ENCODE data around the gene SLC2A5. TPM values are rescaled to one million over a fixed set of nuclear protein-coding genes. Genes with fewer than 3 reads are reported as not detected.

Gene SLC2A5
- total and polyA plus RNA-seq, 12 donors: 0.50 to 29.9 (median 4.3) TPM

- Histone ChIP-seq H3K27me3 (no peaks in the 10 kb centered on the region), H3K4me3 (no peak overlapping the region), H3K27ac (no peak overlapping the region), H3K36me3 (replicated peaks in 1 of 2) (no peaks in the 10 kb centered on the region), H3K9me3 (replicated peaks in 1 of 3) (no peaks in the 10 kb centered on the region), H3K4me1 (replicated peaks in 1 of 2) (peaks cover 0 to 7% of the 10 kb centered on the region in 2 donors)
- intact Hi-C loops (cut with DNase I): no loop called here
- no peak for DNase-seq
- WGBS, 4 donors: 65 to 73% (median 70%) methylated on average over 5 of the region's 5 CpGs
- no peak for TF ChIP-seq POLR2A (IDR thresholded peaks at IDR 0.05)
- TF ChIP-seq, protein P1, sequence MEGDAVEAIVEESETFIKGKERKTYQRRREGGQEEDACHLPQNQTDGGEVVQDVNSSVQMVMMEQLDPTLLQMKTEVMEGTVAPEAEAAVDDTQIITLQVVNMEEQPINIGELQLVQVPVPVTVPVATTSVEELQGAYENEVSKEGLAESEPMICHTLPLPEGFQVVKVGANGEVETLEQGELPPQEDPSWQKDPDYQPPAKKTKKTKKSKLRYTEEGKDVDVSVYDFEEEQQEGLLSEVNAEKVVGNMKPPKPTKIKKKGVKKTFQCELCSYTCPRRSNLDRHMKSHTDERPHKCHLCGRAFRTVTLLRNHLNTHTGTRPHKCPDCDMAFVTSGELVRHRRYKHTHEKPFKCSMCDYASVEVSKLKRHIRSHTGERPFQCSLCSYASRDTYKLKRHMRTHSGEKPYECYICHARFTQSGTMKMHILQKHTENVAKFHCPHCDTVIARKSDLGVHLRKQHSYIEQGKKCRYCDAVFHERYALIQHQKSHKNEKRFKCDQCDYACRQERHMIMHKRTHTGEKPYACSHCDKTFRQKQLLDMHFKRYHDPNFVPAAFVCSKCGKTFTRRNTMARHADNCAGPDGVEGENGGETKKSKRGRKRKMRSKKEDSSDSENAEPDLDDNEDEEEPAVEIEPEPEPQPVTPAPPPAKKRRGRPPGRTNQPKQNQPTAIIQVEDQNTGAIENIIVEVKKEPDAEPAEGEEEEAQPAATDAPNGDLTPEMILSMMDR (IDR thresholded peaks at IDR 0.05): no peak
These were observed 40.3 kb downstream of the SLC2A5 start for GRCh38 chr1:9028921-9029705.

DNA sequence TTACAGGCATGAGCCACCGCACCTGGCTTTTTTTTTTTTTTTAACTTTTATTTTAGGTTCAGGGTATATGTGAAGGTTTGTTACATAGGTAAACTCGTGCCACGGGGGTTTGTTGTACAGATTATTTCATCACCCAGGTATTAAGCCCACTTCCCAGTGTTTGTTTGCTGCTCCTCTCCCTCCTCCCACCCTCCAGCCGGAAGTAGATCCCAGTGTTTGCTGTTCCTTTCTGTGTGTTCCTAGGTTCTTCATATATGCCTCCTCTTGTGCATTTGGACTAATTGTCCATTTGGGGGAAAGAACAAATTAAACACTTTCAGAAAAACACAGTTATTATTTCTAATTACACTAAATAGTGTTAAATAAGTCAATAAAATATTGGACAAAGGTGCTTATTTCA lies 42.1 kb downstream of the SLC2A5 start:
- TF ChIP-seq, protein P1 (IDR thresholded peaks at IDR 0.05): no peak
- no peak for TF ChIP-seq POLR2A (IDR thresholded peaks at IDR 0.05)
- no peaks in the 10 kb centered on the region for H3K27me3 ChIP-seq
- no peak overlapping the region for H3K4me3 ChIP-seq
- no peaks in the 10 kb centered on the region for H3K36me3 ChIP-seq (replicated peaks in 1 of 2)
- no peak overlapping the region for H3K27ac ChIP-seq
- WGBS, 4 donors: 83 to 94% (median 87%) methylated on average over 4 of the region's 4 CpGs
- H3K4me1 ChIP-seq (replicated peaks in 1 of 2): peaks cover 0 to 7% of the 10 kb centered on the region in 2 donors
- DNase-seq: no peak
- no peaks in the 10 kb centered on the region for H3K9me3 ChIP-seq (replicated peaks in 1 of 3)
- intact Hi-C loops (cut with DNase I): no loop called here

DNA sequence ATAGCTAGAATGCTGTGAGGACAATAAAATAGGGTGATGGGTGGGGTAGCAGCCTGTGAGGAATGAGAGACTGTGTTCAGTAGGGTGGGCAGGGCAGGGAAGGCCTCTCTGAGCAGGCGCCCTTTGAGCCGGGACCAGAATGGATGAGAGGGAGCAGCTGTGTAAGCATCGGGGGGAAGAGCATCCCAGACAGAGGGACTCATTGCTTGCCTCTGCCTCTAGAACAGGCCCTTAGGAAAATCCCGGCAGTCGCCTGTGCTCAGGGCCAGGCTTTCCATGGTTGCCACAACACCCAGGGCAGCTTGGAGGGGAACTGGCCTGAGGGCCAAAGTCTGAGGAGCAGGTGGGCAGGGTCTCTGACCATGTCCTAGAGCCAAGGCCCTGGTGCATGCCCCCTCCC lies 44.0 kb downstream of the SLC2A5 start:
- 84 to 96% (median 87%) methylated on average over 3 to 5 of the region's 5 CpGs for WGBS, 4 donors
- H3K4me1 ChIP-seq (replicated peaks in 1 of 2): peaks cover 0 to 7% of the 10 kb centered on the region in 2 donors
- TF ChIP-seq, protein P1 (IDR thresholded peaks at IDR 0.05): no peak
- no peak overlapping the region for H3K27ac ChIP-seq
- no peaks in the 10 kb centered on the region for H3K27me3 ChIP-seq
- H3K9me3 ChIP-seq (replicated peaks in 1 of 3): no peaks in the 10 kb centered on the region
- intact Hi-C loops (cut with DNase I): no loop called here
- DNase-seq: no peak
- H3K4me3 ChIP-seq: no peak overlapping the region
- H3K36me3 ChIP-seq (replicated peaks in 1 of 2): no peaks in the 10 kb centered on the region

- Histone ChIP-seq H3K27ac (no peak overlapping the region), H3K36me3 (replicated peaks in 1 of 2) (no peaks in the 10 kb centered on the region), H3K27me3 (no peaks in the 10 kb centered on the region), H3K9me3 (replicated peaks in 1 of 3) (no peaks in the 10 kb centered on the region), H3K4me1 (replicated peaks in 1 of 2) (peaks cover 0 to 7% of the 10 kb centered on the region in 2 donors), H3K4me3 (no peak overlapping the region)
- 83 to 92% (median 88%) methylated on average over 5 to 20 of the region's 20 CpGs for WGBS, 4 donors
- intact Hi-C loops (cut with DNase I): no loop called here
- no peak for DNase-seq
- no peak for TF ChIP-seq POLR2A (IDR thresholded peaks at IDR 0.05)
- TF ChIP-seq, protein P1 (IDR thresholded peaks at IDR 0.05): no peak
These were observed 44.6 kb downstream of the SLC2A5 start for GRCh38 chr1:9024837-9025236.

Data from adrenal gland (tissue), 12 donors.